A549 (cell line): ENCODE results near the gene MCM8. TPM values are rescaled to one million over a fixed set of nuclear protein-coding genes. Genes with fewer than 3 reads are reported as not detected.
A peak's percentile ranks its signal among the peaks of the same experiment; 100 is the strongest.

Source experiments
- ATAC-seq, 2 experiments: fragments of 200-7000 bp in 1 of 2; fragments of >200 bp in 1 of 2; cut with Nextera tagmentation in 1 of 2; cut with Tn5 transposase in 1 of 2; 3 replicates each; pipeline versions ENCODE4 v1.8.0 to v1.9.1; 2018 to 2020; ENCODE audit warnings: mild to moderate bottlenecking in 1 of 2, moderate library complexity in 1 of 2
- CTCF ChIA-PET: fragments of 300-600 bp; sonication (Branson Sonifier 250); formaldehyde crosslinking; extraction: SDS; loops from one replicate; lab custom pipeline; 2021; ENCODE audit warnings: antibody characterized with exemption, inconsistent platforms; lab: Yijun Ruan, JAX
- POLR2A ChIA-PET: fragments of 350-600 bp; formaldehyde crosslinking; extraction: SDS; loops from one replicate; lab custom pipeline; 2021; ENCODE audit warnings: antibody characterized with exemption, inconsistent platforms; lab: Yijun Ruan, JAX
- DNase-seq, 2 experiments: peaks; one replicate each; pipeline versions ENCODE4 v3.0.0 to v3.0.0-alpha.2; 2011 to 2016; ENCODE audit warnings: low read depth in 1 of 2, low spot score in 1 of 2
- FAIRE-seq: peaks from 2 replicates; lab custom pipeline; 2011; peaks lifted over from hg19 to GRCh38; lab: Jason Lieb, UNC
- H3K27ac ChIP-seq, 2 experiments: fragments of >200 bp; sonication (Bioruptor Twin); formaldehyde crosslinking; 3 replicates each; pipeline ENCODE4 v1.5.1; 2016 to 2017
- H3K4me1 ChIP-seq: fragments of >200 bp; sonication (Bioruptor Twin); formaldehyde crosslinking; 3 replicates; pipeline ENCODE4 v1.6.1; 2016
- H3K4me2 ChIP-seq: fragments of >200 bp; sonication (Bioruptor Twin); formaldehyde crosslinking; 3 replicates; pipeline ENCODE4 v1.6.1; 2016
- H3K4me3 ChIP-seq: fragments of >200 bp; sonication (Bioruptor Twin); formaldehyde crosslinking; 3 replicates; pipeline ENCODE4 v1.5.1; 2016
- H3K9me3 ChIP-seq: fragments of >200 bp; sonication (Bioruptor Twin); formaldehyde crosslinking; 3 replicates; pipeline ENCODE4 v1.6.1; 2016
- ATOH8 ChIP-seq: fragments of 250-450 bp; sonication (Bioruptor Pico); IDR thresholded peaks from 2 replicates; pipeline ENCODE4 v1.5.0; 2020; ENCODE audit warnings: low read depth, mild to moderate bottlenecking, moderate library complexity
- CBX2 ChIP-seq: fragments of 200-600 bp; sonication (generic); IDR thresholded peaks from 2 replicates; pipeline ENCODE4 v1.6.1; 2016; ENCODE audit warnings: low read depth, mild to moderate bottlenecking, borderline replicate concordance
- CBX8 ChIP-seq: fragments of 200-600 bp; sonication (generic); IDR thresholded peaks from 2 replicates; pipeline ENCODE4 v1.6.1; 2016
- CEBPB ChIP-seq, 2 experiments: fragments of >200 bp in 1 of 2; sonication (Bioruptor Twin) in 1 of 2; formaldehyde crosslinking in 1 of 2; IDR thresholded peaks; 2 replicates each; pipeline ENCODE4 v1.6.1; 2012 to 2016
- CTCF ChIP-seq: fragments of >200 bp; sonication (Bioruptor Twin); formaldehyde crosslinking; IDR thresholded peaks from 3 replicates; pipeline ENCODE4 v1.5.1; 2016
- EHF ChIP-seq: fragments of 250-450 bp; sonication (Bioruptor Pico); IDR thresholded peaks from 2 replicates; pipeline ENCODE4 v1.5.0; 2020; ENCODE audit warnings: mild to moderate bottlenecking
- EHMT2 ChIP-seq: fragments of 200-600 bp; sonication (generic); IDR thresholded peaks from 2 replicates; pipeline ENCODE4 v1.6.1; 2016; ENCODE audit warnings: antibody characterized with exemption, low read depth, mild to moderate bottlenecking, moderate library complexity
- ELK1 ChIP-seq: fragments of 150-350 bp; IDR thresholded peaks from 2 replicates; pipeline ENCODE4 v1.6.1; 2014; ENCODE audit warnings: low read depth, mild to moderate bottlenecking, low read length
- EP300 ChIP-seq, 2 experiments: fragments of >200 bp; sonication (Bioruptor Twin); formaldehyde crosslinking; IDR thresholded peaks; 2 replicates in 1 of 2; 3 replicates in 1 of 2; pipeline ENCODE4 v1.6.1; 2016 to 2017
- FOSB ChIP-seq: fragments of 250-450 bp; sonication (Bioruptor Pico); IDR thresholded peaks from 2 replicates; pipeline ENCODE4 v1.5.0; 2020; ENCODE audit warnings: mild to moderate bottlenecking, moderate library complexity
- FOSL2 ChIP-seq, 2 experiments: fragments of 450-650 bp in 1 of 2; fragments of >200 bp in 1 of 2; sonication (Bioruptor Twin) in 1 of 2; formaldehyde crosslinking; IDR thresholded peaks; 2 replicates each; pipeline versions ENCODE4 v1.5.0 to v1.6.1; 2016 to 2020; ENCODE audit warnings: mild to moderate bottlenecking in 1 of 2, moderate library complexity in 1 of 2
- HEYL ChIP-seq: fragments of 250-450 bp; sonication (Bioruptor Pico); IDR thresholded peaks from 2 replicates; pipeline ENCODE4 v1.8.0; 2021; ENCODE audit warnings: mild to moderate bottlenecking, moderate library complexity
- HOXA7 ChIP-seq: fragments of 250-450 bp; sonication (Bioruptor Pico); IDR thresholded peaks from 2 replicates; pipeline ENCODE4 v1.5.0; 2020; ENCODE audit warnings: mild to moderate bottlenecking, moderate library complexity
- HOXB5 ChIP-seq: fragments of 250-450 bp; sonication (Bioruptor Pico); IDR thresholded peaks from 2 replicates; pipeline ENCODE4 v1.5.0; 2020; ENCODE audit warnings: mild to moderate bottlenecking, moderate library complexity
- JUNB ChIP-seq: fragments of >200 bp; sonication (Bioruptor Twin); formaldehyde crosslinking; IDR thresholded peaks from 2 replicates; pipeline ENCODE4 v1.6.1; 2016
- KDM1A ChIP-seq: fragments of 200-600 bp; sonication (generic); IDR thresholded peaks from 2 replicates; pipeline ENCODE4 v1.6.1; 2016; ENCODE audit warnings: low read depth, mild to moderate bottlenecking
- NFE2L2 ChIP-seq: fragments of 150-350 bp; conservative IDR thresholded peaks from 2 replicates; pipeline ENCODE4 v1.6.1; 2014; ENCODE audit warnings: low read length
- NPAS2 ChIP-seq: fragments of 250-450 bp; sonication (Bioruptor Pico); IDR thresholded peaks from 2 replicates; pipeline ENCODE4 v1.8.0; 2022; ENCODE audit warnings: mild to moderate bottlenecking, moderate library complexity, borderline replicate concordance
- NR3C1 ChIP-seq: fragments of >200 bp; sonication (Bioruptor Twin); formaldehyde crosslinking; IDR thresholded peaks from 3 replicates; pipeline ENCODE4 v1.6.1; 2017
- PBX3 ChIP-seq: IDR thresholded peaks from 2 replicates; pipeline ENCODE4 v1.6.1; 2012
- POLR2A ChIP-seq: IDR thresholded peaks from 2 replicates; pipeline ENCODE4 v1.6.1; 2012; ENCODE audit warnings: mild to moderate bottlenecking, low read length
- RCOR1 ChIP-seq: fragments of 150-350 bp; IDR thresholded peaks from 2 replicates; pipeline ENCODE4 v1.6.1; 2014; ENCODE audit warnings: antibody characterized with exemption, low read length, low read depth
- RFX5 ChIP-seq: fragments of 450-650 bp; IDR thresholded peaks from 2 replicates; pipeline ENCODE4 v1.7.1; 2014; ENCODE audit warnings: antibody characterized with exemption, mild to moderate bottlenecking, moderate library complexity
- USF2 ChIP-seq: fragments of 450-650 bp; IDR thresholded peaks from 2 replicates; pipeline ENCODE4 v1.6.1; 2014; ENCODE audit warnings: antibody characterized with exemption
- ZSCAN20 ChIP-seq: fragments of 250-450 bp; sonication (Bioruptor Pico); IDR thresholded peaks from 2 replicates; pipeline ENCODE4 v1.8.0; 2022; ENCODE audit warnings: mild to moderate bottlenecking, moderate library complexity
- WGBS: methylation state at CpG from one replicate; pipeline ENCODE4 v1.1.6; 2017; ENCODE audit errors: missing lambda C conversion rate; 5-methylcytosine and 5-hydroxymethylcytosine counted together
- polyA plus RNA-seq, 4 experiments: library from polyadenylated mRNA; depleted of rRNA in 3 of 4; stranded (reverse); fragments of >200 nt; fragmentation: RNase III in 1 of 4; extraction: RNeasy Plus Mini Kit Qiagen cat#74134 plus additional on column Dnase treatment in 1 of 4; gene quantifications; 2 replicates in 3 of 4; 3 replicates in 1 of 4; pipeline ENCODE4 v1.2.3, GENCODE V29; 2011 to 2017

MCM8 gene
- polyA plus RNA-seq, 2 of the 4 experiments (the other 2 are of a cell fraction): 33.9 to 36.1 TPM

GRCh38 chr20:5938456-5939029 lies 11.9 kb upstream of the MCM8 start:
- FAIRE-seq: no peak
- 78% methylated on average over 6 of the region's 6 CpGs for whole genome bisulfite sequencing
- CTCF ChIA-PET: interaction anchor here (0.7 to 13.9 kb wide), 4 partner anchors 9 to 431 kb away, joined by 3 to 142 read pairs (median 4); no protein-coding TSS in a partner anchor

GRCh38 chr20:5945963-5946362 lies 4.5 kb upstream of the MCM8 start:
- DNase-seq (peak in 1 of 2 experiments; percentile 27), ATAC-seq (no peak), FAIRE-seq (no peak)
- CTCF ChIA-PET: interaction anchor here (1.3 to 2.7 kb wide), 4 partner anchors 8 to 431 kb away, joined by 3 to 16 read pairs (median 8); no protein-coding TSS in a partner anchor
- no peak for TF ChIP-seq USF2
- no peak for TF ChIP-seq CBX2
- no peak for TF ChIP-seq FOSB (CRISPR knock-in tag)
- peak; percentile 41; the same call in 1 of the 2 replicates for TF ChIP-seq JUNB
- TF ChIP-seq CEBPB (IDR thresholded peaks at IDR 0.05): 0 out of 4 replicates have a peak, but pooled peaks of 1 of the 2 experiments have one; percentile 15
- TF ChIP-seq ZSCAN20 (CRISPR knock-in tag): no peak
- TF ChIP-seq EP300 (IDR thresholded peaks at IDR 0.05): no peak
- TF ChIP-seq HOXA7: no peak
- TF ChIP-seq FOSL2 (IDR thresholded peaks at IDR 0.05): no peak
- TF ChIP-seq FOSL2 (CRISPR knock-in tag; IDR thresholded peaks at IDR 0.05): peak; percentile 45
- no peak for TF ChIP-seq POLR2A
- TF ChIP-seq NR3C1: no peak
- TF ChIP-seq PBX3: no peak
- TF ChIP-seq NPAS2 (CRISPR knock-in tag): no peak
- no peak for TF ChIP-seq RFX5
- no peak for TF ChIP-seq NFE2L2
- TF ChIP-seq EHF (CRISPR knock-in tag): no peak
- TF ChIP-seq EHMT2: no peak
- no peak for TF ChIP-seq ELK1
- no peak for TF ChIP-seq CBX8
- TF ChIP-seq KDM1A: no peak
- no peak for TF ChIP-seq CTCF
- no peak for TF ChIP-seq HEYL (CRISPR knock-in tag)
- no peaks in the 10 kb centered on the region for H3K9me3 ChIP-seq
- no peak overlapping the region for H3K4me3 ChIP-seq
- peak overlapping the region in 1 of 2 experiments; percentile 26; a peak in 1 of 6 replicates for H3K27ac ChIP-seq
- H3K4me1 ChIP-seq: peaks cover 30% of the 10 kb centered on the region
- POLR2A ChIA-PET: no interaction called here
- WGBS: 68% methylated on average over 3 of the region's 3 CpGs
- peak overlapping the region; percentile 11; the same call in 1 of the 3 replicates for H3K4me2 ChIP-seq

More at GRCh38 chr20:5938456-5939029, 11.9 kb upstream of the MCM8 start:
- Histone ChIP-seq H3K4me3 (no peak overlapping the region), H3K4me2 (no peak overlapping the region), H3K9me3 (no peaks in the 10 kb centered on the region)
- TF ChIP-seq HOXB5 (CRISPR knock-in tag): no peak
- no peak for TF ChIP-seq RCOR1
- no peak for TF ChIP-seq NFE2L2
- no peak for TF ChIP-seq ATOH8
- TF ChIP-seq, all 56 proteins: peak for 0
- Histone ChIP-seq H3K27ac (no peak overlapping the region), H3K4me1 (no peaks in the 10 kb centered on the region)
- POLR2A ChIA-PET: no interaction called here
- no peak for ATAC-seq
- no peak for DNase-seq
